HG03571 (cell line): Measurements from ENCODE around the gene RIPPLY1.

Experiments used
- ATAC-seq: cut with Tn5 transposase; IDR thresholded peaks from one replicate; pipeline ENCODE4 v1.9.1; 2021; ENCODE audit not compliant: unreplicated experiment

RIPPLY1 gene

GRCh38 chrX:106903291-106903824, at the start of gene RIPPLY1:
Gene RIPPLY1, minus strand, starts transcription at chrX:106903341. Its CDS starts 54 bp downstream, at chrX:106903287.
- no peak for ATAC-seq

- ATAC-seq: no peak
Observed at GRCh38 chrX:106952538-106952937, 49.4 kb upstream of the RIPPLY1 start.

- ATAC-seq: no peak
Observed at GRCh38 chrX:106952089-106952488, 48.9 kb upstream of the RIPPLY1 start.

DNA sequence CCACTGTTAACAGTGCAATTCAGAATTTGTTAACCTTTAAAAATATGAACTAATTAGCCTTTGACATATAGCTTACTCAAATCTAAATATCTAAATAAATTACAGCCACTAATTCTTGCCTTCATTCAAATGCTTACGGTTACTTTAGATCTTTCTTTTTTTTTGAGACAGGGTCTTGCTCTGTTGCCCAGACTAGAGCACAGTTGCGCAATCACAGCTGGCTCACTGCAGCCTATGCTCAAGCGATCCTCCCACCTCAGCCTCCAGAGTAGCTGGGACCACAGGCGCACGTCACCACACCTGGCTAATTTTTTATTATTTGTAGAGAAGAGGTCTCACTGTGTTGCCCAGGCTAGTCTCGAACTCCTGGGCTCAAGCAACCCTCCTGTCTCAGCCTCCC, 48.1 kb upstream of the RIPPLY1 start:
- no peak for ATAC-seq

DNA sequence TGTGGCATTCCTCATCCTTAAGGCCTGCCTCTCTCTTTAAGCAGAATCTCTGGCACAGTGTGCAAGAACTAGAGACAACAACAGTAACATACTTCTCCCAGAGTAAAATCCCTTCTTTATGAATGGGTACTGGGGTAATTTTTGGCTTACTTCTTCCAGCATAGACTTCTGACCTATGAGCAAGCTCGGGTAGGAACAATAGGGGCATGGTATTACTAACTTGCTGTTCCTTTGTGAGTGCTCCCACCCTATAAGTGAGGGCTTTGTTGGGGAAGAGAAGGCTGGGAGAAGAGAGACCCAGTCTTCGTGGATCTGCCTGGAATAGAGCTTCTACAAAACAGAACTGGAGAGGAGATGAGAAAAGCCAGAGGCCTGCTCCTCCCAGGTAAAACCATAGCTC, 47.2 kb upstream of the RIPPLY1 start:
- no peak for ATAC-seq

DNA sequence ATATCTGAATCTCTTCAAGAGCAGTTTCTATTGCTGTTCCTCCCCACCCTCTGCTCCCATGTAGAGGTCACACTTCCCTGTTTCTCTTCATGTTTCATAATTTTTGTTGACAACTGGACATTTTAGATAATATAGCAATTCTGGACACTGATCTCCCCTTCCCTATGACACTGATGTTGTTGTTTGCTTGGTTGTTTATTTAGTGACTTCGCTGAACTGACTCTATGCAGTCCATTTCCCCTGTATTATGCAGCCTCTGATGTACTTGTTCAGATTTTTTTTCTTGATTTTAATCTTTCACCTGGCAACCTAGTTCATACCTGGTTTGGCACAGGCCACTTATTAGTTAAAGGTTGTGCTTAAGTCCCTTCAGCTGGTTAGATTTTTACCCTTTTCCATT, 46.2 kb upstream of the RIPPLY1 start:
- no peak for ATAC-seq

GRCh38 chrX:106948641-106949040, 45.5 kb upstream of the RIPPLY1 start:
- no peak for ATAC-seq

DNA sequence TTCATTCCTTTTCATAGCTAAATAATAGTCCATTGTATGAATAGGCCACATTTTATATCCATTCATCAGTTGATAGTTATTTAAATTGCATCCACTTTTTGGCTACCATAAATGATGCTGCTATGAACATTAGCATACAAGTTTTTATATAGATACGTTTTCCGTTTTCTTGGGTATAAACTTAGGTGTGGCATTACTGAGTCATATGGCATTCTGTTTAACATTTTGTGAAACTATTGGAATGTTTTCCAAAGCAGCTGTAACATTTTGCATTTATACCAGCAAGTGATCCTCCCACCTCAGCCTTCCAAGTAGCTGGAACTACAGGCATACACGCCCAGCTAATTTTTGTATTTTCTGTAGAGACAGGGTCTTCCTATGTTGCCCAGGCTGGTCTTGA, 43.3 kb upstream of the RIPPLY1 start:
- no peak for ATAC-seq

DNA sequence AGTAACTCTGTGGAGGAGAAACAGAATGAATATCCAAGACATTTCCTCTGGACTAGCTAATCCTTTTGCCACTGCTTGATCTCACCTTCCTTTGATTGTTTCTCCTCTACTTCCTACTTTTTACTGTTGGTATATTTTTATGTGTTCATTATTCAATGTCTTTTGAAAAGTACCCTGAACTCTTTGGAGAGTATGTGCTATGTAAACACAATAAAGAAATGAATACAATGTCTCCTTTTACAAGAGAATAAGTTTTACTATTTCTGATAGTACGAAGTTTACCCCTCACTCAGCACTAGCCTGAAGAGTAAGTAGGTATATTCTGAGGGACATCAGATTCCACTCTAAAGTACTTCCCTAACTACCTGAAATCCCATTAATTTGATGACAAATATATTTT, 36.9 kb upstream of the RIPPLY1 start:
- ATAC-seq: no peak

DNA sequence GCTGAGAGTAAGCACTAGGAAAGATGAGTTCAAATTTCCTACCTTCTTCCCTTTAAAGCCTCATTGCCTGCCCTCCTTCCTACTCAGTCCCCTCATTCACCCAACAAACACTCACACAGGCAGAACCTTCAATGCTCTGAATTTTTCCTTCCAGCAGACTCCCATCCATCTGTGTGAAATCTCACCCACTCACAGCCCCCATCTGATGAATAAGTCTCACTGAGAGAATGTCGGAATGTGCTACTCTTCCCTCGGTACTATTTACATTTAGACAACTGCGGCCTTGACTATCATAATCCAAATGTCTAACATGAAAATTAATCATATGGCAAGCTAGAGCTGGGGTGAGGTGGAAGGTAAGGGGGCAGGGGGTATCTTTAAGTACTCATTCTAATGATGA, 36.4 kb upstream of the RIPPLY1 start:
- no peak for ATAC-seq

- ATAC-seq: no peak
Observed at GRCh38 chrX:106936246-106936645, 33.1 kb upstream of the RIPPLY1 start.

DNA sequence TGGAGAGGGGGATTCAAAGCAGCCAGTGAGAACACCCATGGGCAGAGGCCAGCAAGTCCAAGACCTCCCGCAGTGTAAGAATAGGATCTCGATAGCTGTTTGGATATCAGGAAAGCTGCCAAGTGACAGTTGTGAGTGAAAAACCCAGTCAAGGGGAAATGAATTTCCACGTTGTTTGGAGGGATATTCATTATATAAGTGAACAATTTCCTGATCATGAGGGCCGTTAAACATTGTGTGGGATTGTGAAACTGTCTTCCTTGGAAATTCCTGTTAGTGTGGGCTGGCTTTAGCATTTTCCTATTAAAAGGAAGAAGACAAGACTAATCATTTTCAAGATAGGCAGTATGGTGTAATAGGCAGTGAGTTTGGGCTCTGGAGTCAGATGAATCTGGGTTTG, 32.0 kb upstream of the RIPPLY1 start:
- no peak for ATAC-seq

- ATAC-seq: no peak
Observed at GRCh38 chrX:106933538-106933961, 30.4 kb upstream of the RIPPLY1 start.

GRCh38 chrX:106932960-106933537, 29.9 kb upstream of the RIPPLY1 start:
- ATAC-seq: no peak

- ATAC-seq: no peak
Observed at GRCh38 chrX:106932492-106932923, 29.4 kb upstream of the RIPPLY1 start.

DNA sequence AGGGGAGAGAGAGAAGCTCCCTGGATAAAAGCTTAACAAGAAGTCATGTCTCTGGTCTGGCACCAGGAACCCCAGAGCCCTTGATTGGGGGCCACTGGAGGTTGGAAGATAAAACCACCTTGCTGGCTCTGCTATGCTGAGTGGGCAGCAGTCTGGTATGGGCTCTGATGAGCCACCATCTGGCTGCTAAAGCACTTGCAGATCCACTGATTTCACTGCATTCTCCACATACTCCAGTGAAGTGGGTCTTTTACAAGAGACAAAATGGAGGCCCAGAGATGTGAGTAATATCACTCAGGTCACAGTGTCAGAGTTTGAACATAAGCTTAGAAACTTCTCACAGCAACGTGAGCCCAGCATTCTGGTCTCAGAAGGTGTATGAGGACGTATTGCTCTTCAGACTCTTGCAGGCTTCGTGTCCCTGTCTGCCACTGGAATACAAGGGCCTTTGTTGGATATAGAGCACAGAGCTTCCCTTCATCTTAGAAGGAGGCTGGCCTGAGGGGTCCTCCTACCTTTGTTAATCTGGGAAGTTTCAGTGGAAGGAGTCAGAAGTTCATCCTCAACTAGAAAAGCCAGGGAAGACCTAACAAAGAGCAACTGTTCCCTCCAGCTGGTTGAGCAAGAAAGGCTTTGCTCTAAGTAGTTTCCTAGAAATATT, 28.8 kb upstream of the RIPPLY1 start:
- ATAC-seq: no peak

DNA sequence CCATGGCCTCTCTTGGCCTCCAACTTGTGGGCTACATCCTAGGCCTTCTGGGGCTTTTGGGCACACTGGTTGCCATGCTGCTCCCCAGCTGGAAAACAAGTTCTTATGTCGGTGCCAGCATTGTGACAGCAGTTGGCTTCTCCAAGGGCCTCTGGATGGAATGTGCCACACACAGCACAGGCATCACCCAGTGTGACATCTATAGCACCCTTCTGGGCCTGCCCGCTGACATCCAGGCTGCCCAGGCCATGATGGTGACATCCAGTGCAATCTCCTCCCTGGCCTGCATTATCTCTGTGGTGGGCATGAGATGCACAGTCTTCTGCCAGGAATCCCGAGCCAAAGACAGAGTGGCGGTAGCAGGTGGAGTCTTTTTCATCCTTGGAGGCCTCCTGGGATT, 25.1 kb upstream of the RIPPLY1 start:
- ATAC-seq: no peak

DNA sequence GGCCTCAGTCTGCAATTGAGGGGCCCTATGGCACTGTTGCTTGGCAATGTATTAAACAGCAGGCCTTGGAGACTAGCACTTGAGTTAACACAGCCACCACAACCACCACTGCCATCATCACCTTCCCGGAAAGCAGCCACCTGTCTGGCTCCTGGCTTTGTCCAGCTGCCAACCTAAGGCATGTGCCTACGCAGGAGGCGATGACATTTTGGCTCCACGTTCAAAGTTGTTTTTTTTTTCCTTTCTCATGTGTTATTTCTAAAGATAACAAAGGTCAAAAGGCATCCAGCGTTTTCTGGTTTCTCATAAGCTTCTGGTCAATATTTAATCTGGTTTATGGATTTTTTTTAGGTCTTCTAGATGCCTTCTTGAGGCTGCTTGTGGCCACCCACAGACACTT, 24.6 kb upstream of the RIPPLY1 start:
- ATAC-seq: no peak

- ATAC-seq: no peak
Observed at GRCh38 chrX:106927023-106927422, 23.9 kb upstream of the RIPPLY1 start.

DNA sequence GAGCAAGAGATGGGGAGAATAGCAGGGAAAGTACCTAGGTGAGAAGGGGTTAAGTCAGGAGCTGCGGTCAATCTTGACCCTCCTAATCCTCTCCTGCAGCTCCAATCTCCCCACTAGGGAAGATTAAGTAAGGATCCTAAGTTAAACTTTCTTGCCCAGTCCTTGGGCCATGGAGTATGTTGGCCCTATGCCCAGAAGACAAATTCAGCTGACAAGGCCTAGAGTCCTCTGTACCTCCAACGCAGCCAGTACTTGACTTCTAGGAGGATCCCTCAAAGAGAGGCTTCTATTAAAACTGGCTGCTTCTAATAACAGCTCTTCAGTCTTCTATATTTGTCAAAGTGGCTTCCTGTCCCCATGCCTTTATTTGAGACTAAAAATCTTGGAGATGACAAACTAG, 18.5 kb upstream of the RIPPLY1 start:
- no peak for ATAC-seq

- ATAC-seq: no peak
Observed at GRCh38 chrX:106919932-106920452, 16.9 kb upstream of the RIPPLY1 start, which contains the start of gene CLDN2. Gene CLDN2, plus strand, starts transcription at chrX:106920402. Its CDS starts 7,827 bp downstream, at chrX:106928229.

- ATAC-seq: no peak
Observed at GRCh38 chrX:106917830-106918500, 14.8 kb upstream of the RIPPLY1 start.
